ENCODE data around the gene GCAT. TPM values are rescaled to one million over a fixed set of nuclear protein-coding genes. Genes with fewer than 3 reads are reported as not detected.

The GCAT gene
- total RNA-seq, 4 donors from 2014 or later: 14.3 to 22.5 (median 20.7) TPM

DNA sequence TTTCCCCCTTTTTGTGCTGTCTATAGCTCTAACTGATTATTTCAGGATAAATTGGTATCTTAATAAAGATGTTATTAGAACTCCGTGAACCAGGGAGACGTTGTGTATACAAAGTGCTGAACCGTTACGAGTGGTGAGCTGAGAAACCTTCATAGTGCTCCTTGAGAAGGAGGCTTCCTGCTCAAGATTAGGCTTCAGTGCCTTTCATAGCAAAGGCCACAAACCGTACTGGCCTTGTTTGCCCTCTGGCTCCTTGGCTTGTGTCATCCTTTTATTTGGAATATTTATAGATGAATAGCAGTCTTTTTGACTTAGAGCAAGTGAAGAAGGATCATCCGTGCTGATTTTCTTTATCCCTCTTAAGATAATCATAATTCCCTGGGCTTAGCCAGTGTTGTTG is 57.8 kb downstream of the GCAT start:
- no peaks in the 10 kb centered on the region for H3K27me3 ChIP-seq
- no peaks in the 10 kb centered on the region for H3K9me3 ChIP-seq
- no peak for DNase-seq
- intact Hi-C loops (cut with DNase I): no loop called here
- TF ChIP-seq POLR2A (IDR thresholded peaks at IDR 0.05) (no peak), CTCF (IDR thresholded peaks at IDR 0.05) (no peak)
- peaks cover 27 to 100% (median 55%) of the 10 kb centered on the region in 3 donors for H3K36me3 ChIP-seq
- H3K4me1 ChIP-seq: peaks cover 0 to 8% (median 2%) of the 10 kb centered on the region in 3 donors
- no peak overlapping the region for H3K27ac ChIP-seq
- 67 to 80% methylated on average over 6 of the region's 6 CpGs for WGBS, 2 donors
- no peak overlapping the region for H3K4me3 ChIP-seq

Small RNA genes within 50 kb of the gene (small RNA-seq; reads per million reads assigned to genes)
- 0.14 to 0.45 (median 0.29) reads per million in 4 donors for gene MIR659

Other genes with a start within 250 kb of the GCAT start
- gene CDC42EP1, start 247.5 kb upstream of the GCAT start, total RNA-seq: 10 to 100 TPM; 40.6 to 89.4 (median 53.8) TPM
- gene LGALS2, start 227.8 kb upstream of the GCAT start, total RNA-seq: not detected
- 10 to 100 TPM; 32.2 to 54.3 (median 39.5) TPM for gene GGA1, start 199.1 kb upstream of the GCAT start, total RNA-seq
- 10 to 100 TPM; 33.8 to 53.4 (median 42.0) TPM for gene SH3BP1, start 168.3 kb upstream of the GCAT start, total RNA-seq
- 1 to 10 TPM; 2.3 to 4.1 (median 2.9) TPM for gene PDXP, start 149.2 kb upstream of the GCAT start, total RNA-seq
- gene LGALS1, start 132.3 kb upstream of the GCAT start, total RNA-seq: 100 to 1,000 TPM in 2 of 4 donors, 10 to 100 TPM in 2; 25.4 to 261 (median 92.3) TPM
- gene NOL12, start 121.6 kb upstream of the GCAT start, total RNA-seq: 10 to 100 TPM; 34.3 to 44.5 (median 40.8) TPM
- 100 to 1,000 TPM in 2 of 4 donors, 10 to 100 TPM in 2; 67.6 to 149 (median 108) TPM for gene TRIOBP, start 110.9 kb upstream of the GCAT start, total RNA-seq
- not detected for gene GALR3, start 15.4 kb downstream of the GCAT start, total RNA-seq
- gene ANKRD54, start 36.4 kb downstream of the GCAT start, total RNA-seq: 10 to 100 TPM; 24.6 to 38.1 (median 29.5) TPM
- 100 to 1,000 TPM; 192 to 499 (median 281) TPM for gene EIF3L, start 41.5 kb downstream of the GCAT start, total RNA-seq
- gene MICALL1, start 98.4 kb downstream of the GCAT start, total RNA-seq: 100 to 1,000 TPM in 2 of 4 donors, 10 to 100 TPM in 2; 64.7 to 139 (median 88.4) TPM
- under 1 TPM in 2 of 4 donors, not detected in 2; 0.13 to 0.38 TPM for gene C22orf23, start 145.7 kb downstream of the GCAT start, total RNA-seq
- gene POLR2F, start 145.8 kb downstream of the GCAT start, total RNA-seq: 10 to 100 TPM; 31.7 to 56.1 (median 46.9) TPM
- 1 to 10 TPM in 2 of 4 donors, under 1 TPM in 1, not detected in 1; 0.44 to 1.7 (median 1.5) TPM for gene SOX10, start 176.6 kb downstream of the GCAT start, total RNA-seq
- gene PICK1, start 249.5 kb downstream of the GCAT start, total RNA-seq: 10 to 100 TPM; 26.3 to 53.1 (median 31.2) TPM

Data from esophagus squamous epithelium (tissue), 5 donors.